Upper lobe of left lung (tissue), 4 donors: ENCODE data around the gene SLC35F3.

Experiments
- POLR2A ChIP-seq, 4 donors: fragments of 450-650 bp; IDR thresholded peaks; one replicate each; pipeline ENCODE4 v1.5.1; 2016 to 2017; ENCODE audit warnings: antibody characterized with exemption in 4 of 4, mild to moderate bottlenecking in 2 of 4
- TF ChIP-seq, protein P1 (sequence below), 6 experiments: fragments of 450-650 bp in 4 of 6; fragments of 200-600 bp in 2 of 6; sonication (generic) in 2 of 6; IDR thresholded peaks; one replicate each; pipeline ENCODE4 v1.5.1; 2016 to 2019; ENCODE audit warnings: antibody characterized with exemption in 6 of 6

DNA sequence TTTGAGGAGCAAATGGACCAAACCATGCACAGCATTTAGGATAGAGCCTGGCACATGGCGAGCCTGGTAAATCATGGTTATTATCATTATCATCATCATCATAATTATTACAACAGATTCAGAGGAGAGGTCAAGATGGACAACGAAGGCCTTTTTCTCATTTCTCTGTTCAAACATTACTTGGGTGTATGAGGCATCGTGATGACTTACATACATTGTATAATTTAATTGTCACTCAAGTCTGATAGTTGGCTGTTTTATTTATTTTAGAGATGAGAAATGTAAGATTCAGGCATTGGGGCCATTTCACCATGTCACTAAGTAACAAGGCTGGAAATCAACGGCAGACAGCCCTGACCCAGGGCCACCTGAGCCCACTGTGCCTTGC is 68.1 kb downstream of the SLC35F3 start:
- TF ChIP-seq POLR2A (IDR thresholded peaks at IDR 0.05), result no peak
- TF ChIP-seq, protein P1, sequence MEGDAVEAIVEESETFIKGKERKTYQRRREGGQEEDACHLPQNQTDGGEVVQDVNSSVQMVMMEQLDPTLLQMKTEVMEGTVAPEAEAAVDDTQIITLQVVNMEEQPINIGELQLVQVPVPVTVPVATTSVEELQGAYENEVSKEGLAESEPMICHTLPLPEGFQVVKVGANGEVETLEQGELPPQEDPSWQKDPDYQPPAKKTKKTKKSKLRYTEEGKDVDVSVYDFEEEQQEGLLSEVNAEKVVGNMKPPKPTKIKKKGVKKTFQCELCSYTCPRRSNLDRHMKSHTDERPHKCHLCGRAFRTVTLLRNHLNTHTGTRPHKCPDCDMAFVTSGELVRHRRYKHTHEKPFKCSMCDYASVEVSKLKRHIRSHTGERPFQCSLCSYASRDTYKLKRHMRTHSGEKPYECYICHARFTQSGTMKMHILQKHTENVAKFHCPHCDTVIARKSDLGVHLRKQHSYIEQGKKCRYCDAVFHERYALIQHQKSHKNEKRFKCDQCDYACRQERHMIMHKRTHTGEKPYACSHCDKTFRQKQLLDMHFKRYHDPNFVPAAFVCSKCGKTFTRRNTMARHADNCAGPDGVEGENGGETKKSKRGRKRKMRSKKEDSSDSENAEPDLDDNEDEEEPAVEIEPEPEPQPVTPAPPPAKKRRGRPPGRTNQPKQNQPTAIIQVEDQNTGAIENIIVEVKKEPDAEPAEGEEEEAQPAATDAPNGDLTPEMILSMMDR (IDR thresholded peaks at IDR 0.05), result no peak
